ENCODE measurements around the gene CFAP77.
A peak's percentile ranks its signal among the peaks of the same experiment; 100 is the strongest.

CFAP77 gene

DNA sequence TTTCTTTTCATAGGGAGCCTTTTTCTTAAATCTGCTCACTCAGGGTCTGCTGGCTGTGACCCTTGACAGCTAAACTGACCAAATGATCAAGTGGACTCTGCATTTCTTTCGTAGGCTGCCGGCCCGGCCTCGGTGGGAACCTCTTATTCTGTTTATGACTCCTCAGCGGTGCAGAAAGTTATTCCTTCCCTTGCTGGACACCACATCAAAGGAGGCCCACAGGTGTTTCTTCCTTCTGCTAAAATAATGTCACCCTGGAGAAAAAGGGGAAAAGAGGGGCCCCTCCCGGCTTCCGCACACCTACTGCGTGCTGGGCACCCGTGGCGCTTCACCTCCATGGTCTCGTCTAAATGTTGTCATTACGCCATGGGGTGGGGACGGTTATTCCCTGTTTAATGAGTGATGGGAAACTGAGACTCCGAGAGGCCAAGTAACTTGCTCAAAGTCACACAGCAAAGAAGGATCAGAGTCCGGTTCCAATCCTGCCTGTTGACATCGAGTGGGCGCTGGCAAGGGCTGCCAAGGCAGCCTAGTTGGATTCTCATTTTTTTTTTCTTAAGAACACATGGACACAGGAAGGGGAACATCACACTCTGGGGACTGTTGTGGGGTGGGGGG, 72.3 kb downstream of the CFAP77 start:
- CTCF ChIA-PET: interaction anchor here (0.6 kb wide), 1 partner anchor 56 kb away, joined by 3 read pairs; no protein-coding TSS in a partner anchor
- 92% methylated on average over 11 of the region's 17 CpGs for WGBS (ENCODE audit: insufficient coverage)
- POLR2A ChIA-PET: no interaction called here
- Histone ChIP-seq H3K36me3 (ENCODE audit: control insufficient read depth in 4 of 4, insufficient read depth in 4 of 4, low read length in 3 of 4) (no peaks in the 10 kb centered on the region), H3K27ac (ENCODE audit: insufficient read depth in 1 of 2, low read depth in 1 of 2, low read length in 2 of 2, poor library complexity in 1 of 2, severe bottlenecking in 2 of 2) (no peak overlapping the region), H3K27me3 (replicated peaks in 2 of 5; ENCODE audit: control insufficient read depth in 4 of 5, insufficient read depth in 5 of 5, low read length in 4 of 5) (peaks cover 2 to 68% (median 17%) of the 10 kb centered on the region in 5 experiments), H3K9me3 (ENCODE audit: control extremely low read depth in 1 of 5, control insufficient read depth in 4 of 5, insufficient read depth in 2 of 5, low read depth in 1 of 5, low read length in 4 of 5) (no peaks in the 10 kb centered on the region), H3K4me1 (ENCODE audit: control extremely low read depth in 1 of 4, control insufficient read depth in 4 of 4, insufficient read depth in 4 of 4, low read length in 3 of 4) (peaks cover 0 to 3% (median 1%) of the 10 kb centered on the region in 4 experiments), H3K4me3 (ENCODE audit: control insufficient read depth in 1 of 7, extremely low read depth in 1 of 7, insufficient read depth in 4 of 7, low read depth in 2 of 7, low read length in 6 of 7) (no peak overlapping the region)
- DNase-seq: no peak

- Histone ChIP-seq H3K27ac (ENCODE audit: insufficient read depth in 1 of 2, low read depth in 1 of 2, low read length in 2 of 2, poor library complexity in 1 of 2, severe bottlenecking in 2 of 2) (no peak overlapping the region), H3K4me3 (ENCODE audit: control insufficient read depth in 1 of 7, extremely low read depth in 1 of 7, insufficient read depth in 4 of 7, low read depth in 2 of 7, low read length in 6 of 7) (no peak overlapping the region), H3K36me3 (ENCODE audit: control insufficient read depth in 4 of 4, insufficient read depth in 4 of 4, low read length in 3 of 4) (no peaks in the 10 kb centered on the region), H3K4me1 (ENCODE audit: control extremely low read depth in 1 of 4, control insufficient read depth in 4 of 4, insufficient read depth in 4 of 4, low read length in 3 of 4) (peaks cover 0 to 3% (median 1%) of the 10 kb centered on the region in 4 experiments), H3K9me3 (ENCODE audit: control extremely low read depth in 1 of 5, control insufficient read depth in 4 of 5, insufficient read depth in 2 of 5, low read depth in 1 of 5, low read length in 4 of 5) (no peaks in the 10 kb centered on the region), H3K27me3 (replicated peaks in 2 of 5; ENCODE audit: control insufficient read depth in 4 of 5, insufficient read depth in 5 of 5, low read length in 4 of 5) (peaks cover 11 to 74% (median 34%) of the 10 kb centered on the region in 5 experiments)
- no peak for DNase-seq
- WGBS (ENCODE audit: insufficient coverage): 86% methylated on average over 7 of the region's 14 CpGs
- ChIA-PET POLR2A (no interaction called here), CTCF (interaction anchor here (1.0 to 2.0 kb wide), 2 partner anchors 14 to 61 kb away, joined by 4 to 6 read pairs; no protein-coding TSS in a partner anchor)
These were observed 75.4 kb downstream of the CFAP77 start for GRCh38 chr9:132485393-132485792.

- POLR2A ChIA-PET: no interaction called here
- H3K4me3 ChIP-seq (ENCODE audit: control insufficient read depth in 1 of 7, extremely low read depth in 1 of 7, insufficient read depth in 4 of 7, low read depth in 2 of 7, low read length in 6 of 7): no peak overlapping the region
- H3K27ac ChIP-seq (ENCODE audit: insufficient read depth in 1 of 2, low read depth in 1 of 2, low read length in 2 of 2, poor library complexity in 1 of 2, severe bottlenecking in 2 of 2): no peak overlapping the region
- CTCF ChIA-PET: no interaction called here
- peak in 2 of 3 donors; percentile 14 to 24 for DNase-seq
- peaks cover 0 to 3% (median 1%) of the 10 kb centered on the region in 4 experiments for H3K4me1 ChIP-seq (ENCODE audit: control extremely low read depth in 1 of 4, control insufficient read depth in 4 of 4, insufficient read depth in 4 of 4, low read length in 3 of 4)
- peaks cover 9 to 73% (median 29%) of the 10 kb centered on the region in 5 experiments for H3K27me3 ChIP-seq (replicated peaks in 2 of 5; ENCODE audit: control insufficient read depth in 4 of 5, insufficient read depth in 5 of 5, low read length in 4 of 5)
- H3K9me3 ChIP-seq (ENCODE audit: control extremely low read depth in 1 of 5, control insufficient read depth in 4 of 5, insufficient read depth in 2 of 5, low read depth in 1 of 5, low read length in 4 of 5): no peaks in the 10 kb centered on the region
- WGBS (ENCODE audit: insufficient coverage): 37% methylated on average over 28 of the region's 32 CpGs
- no peaks in the 10 kb centered on the region for H3K36me3 ChIP-seq (ENCODE audit: control insufficient read depth in 4 of 4, insufficient read depth in 4 of 4, low read length in 3 of 4)
These were observed 76.8 kb downstream of the CFAP77 start for GRCh38 chr9:132486706-132487350.

DNA sequence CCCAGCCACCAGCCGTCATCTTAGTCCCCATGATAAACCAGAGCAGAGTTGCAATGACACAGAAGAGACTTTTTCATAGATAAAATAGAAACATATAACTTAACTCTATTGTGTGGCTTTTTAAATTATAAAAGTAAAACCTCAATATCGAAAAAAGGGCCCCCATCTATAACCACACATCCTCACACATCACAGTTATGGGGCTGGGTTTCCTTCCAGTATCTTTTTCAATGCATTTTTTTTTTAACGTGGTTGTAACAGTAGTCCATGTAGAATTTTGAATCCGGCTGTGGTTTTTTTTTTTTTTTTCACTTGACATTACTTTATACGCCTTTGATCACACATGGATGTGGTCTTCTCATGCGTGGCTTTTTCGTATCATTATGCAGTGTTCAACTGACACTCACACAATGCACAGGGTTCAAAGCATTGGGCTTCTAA, 77.4 kb downstream of the CFAP77 start:
- no CpG with 5 or more reads among the region's 7 CpGs for WGBS (ENCODE audit: insufficient coverage)
- Histone ChIP-seq H3K36me3 (ENCODE audit: control insufficient read depth in 4 of 4, insufficient read depth in 4 of 4, low read length in 3 of 4) (no peaks in the 10 kb centered on the region), H3K27me3 (replicated peaks in 2 of 5; ENCODE audit: control insufficient read depth in 4 of 5, insufficient read depth in 5 of 5, low read length in 4 of 5) (peaks cover 9 to 69% (median 30%) of the 10 kb centered on the region in 5 experiments), H3K4me3 (ENCODE audit: control insufficient read depth in 1 of 7, extremely low read depth in 1 of 7, insufficient read depth in 4 of 7, low read depth in 2 of 7, low read length in 6 of 7) (no peak overlapping the region), H3K27ac (ENCODE audit: insufficient read depth in 1 of 2, low read depth in 1 of 2, low read length in 2 of 2, poor library complexity in 1 of 2, severe bottlenecking in 2 of 2) (no peak overlapping the region), H3K9me3 (ENCODE audit: control extremely low read depth in 1 of 5, control insufficient read depth in 4 of 5, insufficient read depth in 2 of 5, low read depth in 1 of 5, low read length in 4 of 5) (no peaks in the 10 kb centered on the region), H3K4me1 (ENCODE audit: control extremely low read depth in 1 of 4, control insufficient read depth in 4 of 4, insufficient read depth in 4 of 4, low read length in 3 of 4) (peaks cover 0 to 3% (median 1%) of the 10 kb centered on the region in 4 experiments)
- peak in 2 of 3 donors; percentile 10 to 19 for DNase-seq
- POLR2A ChIA-PET: no interaction called here
- CTCF ChIA-PET: interaction anchor here (1.1 to 1.8 kb wide), 2 partner anchors 16 to 19 kb away, joined by 3 to 6 read pairs; no protein-coding TSS in a partner anchor

DNA sequence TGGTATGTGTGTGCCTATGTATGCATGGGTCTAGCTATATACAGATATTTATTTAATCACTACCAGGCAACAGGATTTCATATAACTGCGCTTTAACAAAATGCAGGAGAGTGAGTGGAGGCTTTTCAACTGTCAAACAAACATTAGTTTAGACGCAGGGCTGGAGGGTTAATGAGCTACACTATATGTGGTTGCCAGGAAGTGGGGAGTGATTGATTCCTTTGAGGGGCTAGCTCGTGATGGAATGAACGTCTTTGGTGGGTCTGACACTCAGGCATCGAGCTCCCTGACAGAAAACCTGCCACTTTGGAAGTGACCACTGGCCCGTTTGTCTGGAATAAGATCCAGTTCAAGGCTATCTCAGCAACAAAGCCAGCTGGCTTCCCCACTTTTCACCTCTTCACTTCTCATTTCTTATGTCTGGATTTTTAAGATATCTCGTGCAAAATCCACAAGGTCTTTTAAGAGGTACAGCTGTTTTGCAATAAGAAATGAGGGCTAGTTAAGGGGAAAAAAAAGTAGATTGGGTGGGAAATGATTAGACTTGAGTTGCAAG, 78.0 kb downstream of the CFAP77 start:
- Histone ChIP-seq H3K9me3 (ENCODE audit: control extremely low read depth in 1 of 5, control insufficient read depth in 4 of 5, insufficient read depth in 2 of 5, low read depth in 1 of 5, low read length in 4 of 5) (no peaks in the 10 kb centered on the region), H3K4me3 (ENCODE audit: control insufficient read depth in 1 of 7, extremely low read depth in 1 of 7, insufficient read depth in 4 of 7, low read depth in 2 of 7, low read length in 6 of 7) (no peak overlapping the region), H3K36me3 (ENCODE audit: control insufficient read depth in 4 of 4, insufficient read depth in 4 of 4, low read length in 3 of 4) (no peaks in the 10 kb centered on the region), H3K4me1 (ENCODE audit: control extremely low read depth in 1 of 4, control insufficient read depth in 4 of 4, insufficient read depth in 4 of 4, low read length in 3 of 4) (peaks cover 0 to 3% (median 1%) of the 10 kb centered on the region in 4 experiments), H3K27me3 (replicated peaks in 2 of 5; ENCODE audit: control insufficient read depth in 4 of 5, insufficient read depth in 5 of 5, low read length in 4 of 5) (peaks cover 9 to 68% (median 29%) of the 10 kb centered on the region in 5 experiments), H3K27ac (ENCODE audit: insufficient read depth in 1 of 2, low read depth in 1 of 2, low read length in 2 of 2, poor library complexity in 1 of 2, severe bottlenecking in 2 of 2) (no peak overlapping the region)
- DNase-seq: peak in 1 of 3 donors; percentile 8
- ChIA-PET CTCF (interaction anchor here (1.1 to 1.8 kb wide), 3 partner anchors 14 to 19 kb away, joined by 3 to 6 read pairs (median 3); no protein-coding TSS in a partner anchor), POLR2A (no interaction called here)
- 15% methylated on average over 4 of the region's 7 CpGs for WGBS (ENCODE audit: insufficient coverage)

- no peak for DNase-seq
- no peak overlapping the region for H3K27ac ChIP-seq (ENCODE audit: insufficient read depth in 1 of 2, low read depth in 1 of 2, low read length in 2 of 2, poor library complexity in 1 of 2, severe bottlenecking in 2 of 2)
- 64% methylated on average over 7 of the region's 9 CpGs for WGBS (ENCODE audit: insufficient coverage)
- peaks cover 6 to 69% (median 26%) of the 10 kb centered on the region in 5 experiments for H3K27me3 ChIP-seq (replicated peaks in 2 of 5; ENCODE audit: control insufficient read depth in 4 of 5, insufficient read depth in 5 of 5, low read length in 4 of 5)
- no peaks in the 10 kb centered on the region for H3K9me3 ChIP-seq (ENCODE audit: control extremely low read depth in 1 of 5, control insufficient read depth in 4 of 5, insufficient read depth in 2 of 5, low read depth in 1 of 5, low read length in 4 of 5)
- H3K4me3 ChIP-seq (ENCODE audit: control insufficient read depth in 1 of 7, extremely low read depth in 1 of 7, insufficient read depth in 4 of 7, low read depth in 2 of 7, low read length in 6 of 7): no peak overlapping the region
- no peaks in the 10 kb centered on the region for H3K36me3 ChIP-seq (ENCODE audit: control insufficient read depth in 4 of 4, insufficient read depth in 4 of 4, low read length in 3 of 4)
- POLR2A ChIA-PET: no interaction called here
- H3K4me1 ChIP-seq (ENCODE audit: control extremely low read depth in 1 of 4, control insufficient read depth in 4 of 4, insufficient read depth in 4 of 4, low read length in 3 of 4): peaks cover 0 to 3% (median 1%) of the 10 kb centered on the region in 4 experiments
- CTCF ChIA-PET: interaction anchor here (1.1 to 1.8 kb wide), 3 partner anchors 14 to 18 kb away, joined by 3 to 6 read pairs (median 3); no protein-coding TSS in a partner anchor
These were observed 78.6 kb downstream of the CFAP77 start for GRCh38 chr9:132488626-132489025.

All from common myeloid progenitor, CD34-positive (primary cell).